B cell (primary cell): ENCODE measurements around the gene CADPS. TPM values are rescaled to one million over a fixed set of nuclear protein-coding genes. Genes with fewer than 3 reads are reported as not detected.

Experiments used
- ATAC-seq: fragments of 200-7000 bp; cut with Tn5 transposase; one replicate; pipeline ENCODE4 v1.10.0; 2021; ENCODE audit warnings: low read depth, mild to moderate bottlenecking, moderate number of reproducible peaks, moderate library complexity
- CTCF ChIA-PET: fragments of 350-600 bp; sonication (Branson Sonifier 250); formaldehyde crosslinking; loops from one replicate; lab custom pipeline; 2021; ENCODE audit warnings: antibody characterized with exemption, inconsistent platforms; lab: Charles Lee
- POLR2A ChIA-PET: fragments of 350-600 bp; sonication (Branson Sonifier 250); formaldehyde crosslinking; loops from one replicate; lab custom pipeline; 2021; ENCODE audit warnings: antibody characterized with exemption; lab: Charles Lee
- DNase-seq: peaks from one replicate; pipeline ENCODE4 v3.0.0; 2013
- H2AFZ ChIP-seq: 2 replicates; pipeline ENCODE4 v1.6.1; 2012; ENCODE audit warnings: mild to moderate bottlenecking, low read depth, low read length; ENCODE audit not compliant: insufficient read depth, poor library complexity, severe bottlenecking
- H3K27ac ChIP-seq, 2 donors: 1 replicate in 1 of 2; 2 replicates in 1 of 2; pipeline ENCODE4 v1.5.1; 2012 to 2013; ENCODE audit warnings: low read length in 2 of 2, mild to moderate bottlenecking in 2 of 2, moderate library complexity in 1 of 2
- H3K27me3 ChIP-seq, 4 experiments: fragments of 200-600 bp in 1 of 4; sonication (generic) in 1 of 4; replicated peaks in 1 of 4; 1 replicate in 2 of 4; 2 replicates in 2 of 4; pipeline versions ENCODE4 v1.6.1 to v1.7.0; 2013 to 2016; ENCODE audit warnings: low read length in 3 of 4, mild to moderate bottlenecking in 2 of 4, mixed read lengths in 1 of 4, moderate library complexity in 1 of 4; ENCODE audit not compliant: insufficient read depth in 4 of 4, control insufficient read depth in 3 of 4; ENCODE audit errors: control extremely low read depth in 1 of 4
- H3K36me3 ChIP-seq, 2 experiments: replicated peaks in 1 of 2; 1 replicate in 1 of 2; 2 replicates in 1 of 2; pipeline versions ENCODE4 v1.6.1 to v1.7.1; 2013; ENCODE audit warnings: low read length in 1 of 2; ENCODE audit not compliant: insufficient read depth in 2 of 2, control insufficient read depth in 1 of 2; ENCODE audit errors: control extremely low read depth in 1 of 2, extremely low read depth in 1 of 2
- H3K4me1 ChIP-seq, 2 donors: fragments of 200-600 bp in 1 of 2; sonication (generic) in 1 of 2; 1 replicate in 1 of 2; 2 replicates in 1 of 2; pipeline versions ENCODE4 v1.5.1 to v1.6.1; 2013 to 2017; ENCODE audit warnings: low read length in 2 of 2; ENCODE audit not compliant: control insufficient read depth in 2 of 2, insufficient read depth in 2 of 2
- H3K4me2 ChIP-seq: replicated peaks from 2 replicates; pipeline ENCODE3; 2012; ENCODE audit warnings: mild to moderate bottlenecking, low read depth, low read length; ENCODE audit not compliant: poor library complexity, severe bottlenecking
- H3K4me3 ChIP-seq, 5 experiments: fragments of 200-600 bp in 1 of 5; sonication (generic) in 1 of 5; 1 replicate in 3 of 5; 2 replicates in 2 of 5; pipeline versions ENCODE4 v1.5.1 to v1.7.0; 2011 to 2016; ENCODE audit warnings: low read length in 4 of 5, mild to moderate bottlenecking in 4 of 5, low read depth in 2 of 5, control low read depth in 1 of 5, moderate library complexity in 1 of 5; ENCODE audit not compliant: insufficient read depth in 1 of 5; ENCODE audit errors: control extremely low read depth in 1 of 5, extremely low read depth in 1 of 5
- H3K79me2 ChIP-seq: fragments of 200-600 bp; sonication (generic); one replicate; pipeline ENCODE4 v1.6.0; 2016; ENCODE audit warnings: low read length; ENCODE audit not compliant: control insufficient read depth, insufficient read depth
- H3K9ac ChIP-seq: fragments of 200-600 bp; sonication (generic); 2 replicates; pipeline ENCODE4 v1.6.1; 2017; ENCODE audit warnings: mild to moderate bottlenecking, low read length, moderate library complexity
- H3K9me3 ChIP-seq, 3 donors: one replicate each; pipeline versions ENCODE4 v1.6.1 to v1.7.1; 2013; ENCODE audit warnings: low read length in 2 of 3; ENCODE audit not compliant: control insufficient read depth in 2 of 3, insufficient read depth in 1 of 3; ENCODE audit errors: control extremely low read depth in 1 of 3
- H4K20me1 ChIP-seq: 2 replicates; pipeline ENCODE4 v1.6.0; 2012; ENCODE audit warnings: mild to moderate bottlenecking, low read length; ENCODE audit not compliant: insufficient read depth, control insufficient read depth, poor library complexity, severe bottlenecking
- H3K27ac Mint-ChIP-seq: one replicate; pipeline ENCODE4 v1.8.0; 2021; ENCODE audit warnings: mixed read lengths
- H3K27me3 Mint-ChIP-seq: one replicate; pipeline ENCODE4 v1.8.0; 2021; ENCODE audit warnings: mixed read lengths
- H3K4me1 Mint-ChIP-seq: one replicate; pipeline ENCODE4 v1.8.0; 2021; ENCODE audit warnings: mixed read lengths
- H3K4me3 Mint-ChIP-seq: one replicate; pipeline ENCODE4 v1.8.0; 2021; ENCODE audit warnings: mixed read lengths
- H3K9me3 Mint-ChIP-seq: one replicate; pipeline ENCODE4 v1.8.0; 2022; ENCODE audit warnings: mixed read lengths; ENCODE audit not compliant: insufficient read depth
- CTCF ChIP-seq: fragments of 200-600 bp; IDR thresholded peaks from one replicate; pipeline ENCODE4 v1.8.0; 2022; ENCODE audit warnings: antibody characterized with exemption, mild to moderate bottlenecking
- EZH2 ChIP-seq: IDR thresholded peaks from 2 replicates; pipeline ENCODE4 v1.6.1; 2012; ENCODE audit warnings: borderline replicate concordance, low read depth, mild to moderate bottlenecking, moderate library complexity, low read length; ENCODE audit not compliant: insufficient read depth, poor library complexity, severe bottlenecking
- WGBS: methylation state at CpG from one replicate; pipeline ENCODE4 v1.1.5; 2013; ENCODE audit warnings: missing lambda C conversion rate; ENCODE audit not compliant: insufficient coverage; 5-methylcytosine and 5-hydroxymethylcytosine counted together
- intact Hi-C: fragments of 100-400 bp; cut with micrococcal nuclease; formaldehyde crosslinking; loops from one replicate; pipeline ENCODE4 v1.10.0; 2022
- polyA plus RNA-seq: library from polyadenylated mRNA; depleted of rRNA; stranded (reverse); fragments of >200 nt; gene quantifications from 2 replicates; pipeline ENCODE4 v1.2.3, GENCODE V29; 2012
- total RNA-seq, 2 donors: library from RNA; stranded (reverse); fragments of 120-200 nt in 1 of 2; gene quantifications; 1 replicate in 1 of 2; 2 replicates in 1 of 2; pipeline versions ENCODE4 v1.2.3 to v1.2.4, GENCODE V29; 2013 to 2022

Gene CADPS
- total and polyA plus RNA-seq, 2 donors (not counting 1 experiment from before 2014, with no cell fraction given), result 0.16 to 0.22 TPM

- H4K20me1 ChIP-seq, result no peaks in the 10 kb centered on the region
- H3K4me2 ChIP-seq, result no peak overlapping the region
- WGBS, result 86% methylated on average over 7 of the region's 9 CpGs
- H3K4me3 Mint-ChIP-seq, result no peak overlapping the region
- H3K27ac ChIP-seq, result no peak overlapping the region
- no peaks in the 10 kb centered on the region for H3K9me3 Mint-ChIP-seq
- peaks cover 0 to 4% (median 0%) of the 10 kb centered on the region in 3 donors for H3K9me3 ChIP-seq
- no peaks in the 10 kb centered on the region for H3K36me3 ChIP-seq
- H3K4me3 ChIP-seq, result no peak overlapping the region
- H3K27me3 ChIP-seq, result no peaks in the 10 kb centered on the region
- no peaks in the 10 kb centered on the region for H3K4me1 Mint-ChIP-seq
- no peaks in the 10 kb centered on the region for H3K79me2 ChIP-seq
- H3K27me3 Mint-ChIP-seq, result no peaks in the 10 kb centered on the region
- H2AFZ ChIP-seq, result no peak overlapping the region
- ChIA-PET POLR2A (no interaction called here), CTCF (no interaction called here)
- intact Hi-C loops, result no loop called here
- DNase-seq (no peak), ATAC-seq (no peak)
- H3K9ac ChIP-seq, result no peak overlapping the region
- TF ChIP-seq EZH2 (no peak), CTCF (no peak)
- no peaks in the 10 kb centered on the region for H3K4me1 ChIP-seq
- no peak overlapping the region for H3K27ac Mint-ChIP-seq
Measured at GRCh38 chr3:62479326-62479725, 395.9 kb downstream of the CADPS start.

GRCh38 chr3:62475306-62475705 lies 399.9 kb downstream of the CADPS start:
- Histone ChIP-seq H4K20me1 (no peaks in the 10 kb centered on the region), H3K36me3 (no peaks in the 10 kb centered on the region), H3K79me2 (no peaks in the 10 kb centered on the region), H3K4me1 (no peaks in the 10 kb centered on the region), H3K4me3 (no peak overlapping the region), H3K4me2 (no peak overlapping the region), H3K9me3 (peaks cover 0 to 4% (median 0%) of the 10 kb centered on the region in 3 donors), H3K27me3 (no peaks in the 10 kb centered on the region), H2AFZ (no peak overlapping the region), H3K9ac (no peak overlapping the region), H3K27ac (no peak overlapping the region)
- no peaks in the 10 kb centered on the region for H3K9me3 Mint-ChIP-seq
- ATAC-seq (no peak), DNase-seq (no peak)
- POLR2A ChIA-PET, result no interaction called here
- intact Hi-C loops, result no loop called here
- no peak overlapping the region for H3K27ac Mint-ChIP-seq
- CTCF ChIA-PET, result no interaction called here
- no peak overlapping the region for H3K4me3 Mint-ChIP-seq
- no peaks in the 10 kb centered on the region for H3K27me3 Mint-ChIP-seq
- H3K4me1 Mint-ChIP-seq, result no peaks in the 10 kb centered on the region
- TF ChIP-seq CTCF (no peak), EZH2 (no peak)
